HEK293 (cell line): Measurements from ENCODE around the gene AOC2.

Experiments used
- CTCF ChIA-PET: fragments of 350-600 bp; formaldehyde crosslinking; extraction: SDS; loops from one replicate; lab custom pipeline; 2021; ENCODE audit warnings: antibody characterized with exemption; lab: Yijun Ruan, JAX
- POLR2A ChIA-PET: fragments of 300-600 bp; formaldehyde crosslinking; extraction: SDS; loops from one replicate; lab custom pipeline; 2020; ENCODE audit warnings: antibody characterized with exemption, inconsistent platforms; lab: Yijun Ruan, JAX
- H3K27ac ChIP-seq: fragments of 200-500 bp; sonication (Bioruptor generic); 2 replicates; pipeline ENCODE4 v1.5.1; 2014; ENCODE audit warnings: low read depth, low read length, control low read depth, inconsistent platforms; ENCODE audit errors: extremely low read depth
- H3K36me3 ChIP-seq, 2 experiments: fragments of 200-500 bp in 1 of 2; sonication (Bioruptor generic) in 1 of 2; 1 replicate in 1 of 2; 2 replicates in 1 of 2; pipeline ENCODE4 v1.5.1; 2014 to 2017; ENCODE audit warnings: inconsistent platforms in 2 of 2, low read length in 2 of 2; ENCODE audit not compliant: control insufficient read depth in 2 of 2, insufficient read depth in 1 of 2
- H3K4me1 ChIP-seq: fragments of 200-500 bp; sonication (Bioruptor generic); 2 replicates; pipeline ENCODE4 v1.5.1; 2014; ENCODE audit warnings: mild to moderate bottlenecking, low read length, inconsistent platforms; ENCODE audit not compliant: control insufficient read depth, insufficient read depth
- H3K4me3 ChIP-seq: 2 replicates; pipeline ENCODE4 v1.5.1; 2011; ENCODE audit warnings: low read depth, mild to moderate bottlenecking, control low read depth, low read length, moderate library complexity
- H3K9me3 ChIP-seq: fragments of 200-500 bp; sonication (Bioruptor generic); 2 replicates; pipeline ENCODE4 v1.5.1; 2014; ENCODE audit warnings: low read depth, low read length, inconsistent platforms; ENCODE audit not compliant: control insufficient read depth, insufficient read depth
- IKZF3 ChIP-seq: fragments of 450-650 bp; IDR thresholded peaks from 2 replicates; pipeline ENCODE4 v1.5.0; 2018; ENCODE audit warnings: missing biosample characterization, mild to moderate bottlenecking, missing genetic modification characterization, moderate library complexity
- PRDM6 ChIP-seq: fragments of 450-650 bp; formaldehyde crosslinking; IDR thresholded peaks from 2 replicates; pipeline ENCODE4 v1.5.1; 2017; ENCODE audit warnings: missing biosample characterization, missing genetic modification characterization
- SP7 ChIP-seq: fragments of 450-650 bp; formaldehyde crosslinking; IDR thresholded peaks from 2 replicates; pipeline ENCODE4 v1.5.1; 2016; ENCODE audit warnings: missing biosample characterization, missing genetic modification characterization
- ZBTB17 ChIP-seq: fragments of 450-650 bp; formaldehyde crosslinking; IDR thresholded peaks from 2 replicates; pipeline ENCODE4 v1.5.1; 2016; ENCODE audit warnings: missing biosample characterization, missing genetic modification characterization
- ZNF114 ChIP-seq: fragments of 450-650 bp; formaldehyde crosslinking; IDR thresholded peaks from 2 replicates; pipeline ENCODE4 v1.5.0; 2017; ENCODE audit warnings: missing biosample characterization, missing genetic modification characterization
- ZNF16 ChIP-seq: fragments of 450-650 bp; formaldehyde crosslinking; IDR thresholded peaks from 2 replicates; pipeline ENCODE4 v1.5.1; 2016; ENCODE audit warnings: low read depth, missing biosample characterization, missing genetic modification characterization
- ZNF174 ChIP-seq: fragments of 450-650 bp; formaldehyde crosslinking; IDR thresholded peaks from 2 replicates; pipeline ENCODE4 v1.5.0; 2017; ENCODE audit warnings: missing biosample characterization, mild to moderate bottlenecking, missing genetic modification characterization
- ZNF184 ChIP-seq: fragments of 450-650 bp; IDR thresholded peaks from 2 replicates; pipeline ENCODE4 v1.5.1; 2018; ENCODE audit warnings: missing biosample characterization, mild to moderate bottlenecking, missing genetic modification characterization
- ZNF2 ChIP-seq: fragments of 450-650 bp; formaldehyde crosslinking; IDR thresholded peaks from 2 replicates; pipeline ENCODE4 v1.5.1; 2016; ENCODE audit warnings: missing biosample characterization, missing genetic modification characterization
- ZNF24 ChIP-seq: fragments of 450-650 bp; formaldehyde crosslinking; IDR thresholded peaks from 2 replicates; pipeline ENCODE4 v1.5.1; 2016; ENCODE audit warnings: missing biosample characterization, missing genetic modification characterization
- ZNF341 ChIP-seq: fragments of 450-650 bp; formaldehyde crosslinking; IDR thresholded peaks from 2 replicates; pipeline ENCODE4; 2016; ENCODE audit warnings: low read depth, missing biosample characterization, missing genetic modification characterization
- ZNF37A ChIP-seq: fragments of 450-650 bp; IDR thresholded peaks from 2 replicates; pipeline ENCODE4 v1.5.1; 2018; ENCODE audit warnings: missing biosample characterization, missing genetic modification characterization
- ZNF621 ChIP-seq: fragments of 450-650 bp; formaldehyde crosslinking; IDR thresholded peaks from 2 replicates; pipeline ENCODE4 v1.5.1; 2017; ENCODE audit warnings: missing biosample characterization, missing genetic modification characterization
- ZNF624 ChIP-seq: fragments of 450-650 bp; formaldehyde crosslinking; IDR thresholded peaks from 2 replicates; pipeline ENCODE4 v1.5.1; 2017; ENCODE audit warnings: missing biosample characterization, missing genetic modification characterization
- TF ChIP-seq, protein P1 (sequence below): fragments of 450-650 bp; formaldehyde crosslinking; IDR thresholded peaks from 2 replicates; pipeline ENCODE4 v1.5.1; 2016; ENCODE audit warnings: missing biosample characterization, missing genetic modification characterization
- TF ChIP-seq, protein P2 (sequence below): fragments of 450-650 bp; formaldehyde crosslinking; IDR thresholded peaks from 2 replicates; pipeline ENCODE4 v1.5.1; 2016; ENCODE audit warnings: missing biosample characterization, missing genetic modification characterization
- TF ChIP-seq, protein P3 (sequence below): fragments of 450-650 bp; formaldehyde crosslinking; IDR thresholded peaks from 2 replicates; pipeline ENCODE4 v1.5.1; 2016; ENCODE audit warnings: missing biosample characterization, missing genetic modification characterization, low read depth
- TF ChIP-seq, protein P4 (sequence below): fragments of 450-650 bp; formaldehyde crosslinking; IDR thresholded peaks from 2 replicates; pipeline ENCODE4; 2016; ENCODE audit warnings: missing biosample characterization, missing genetic modification characterization

The AOC2 gene

GRCh38 chr17:42877037-42877436, 32.7 kb downstream of the AOC2 start:
- ChIA-PET CTCF (interaction anchor here (0.7 kb wide), 1 partner anchor 535 kb away, joined by 4 read pairs; no protein-coding TSS in a partner anchor), POLR2A (no interaction called here)
- Histone ChIP-seq H3K4me1 (no peaks in the 10 kb centered on the region), H3K4me3 (no peak overlapping the region), H3K36me3 (no peaks in the 10 kb centered on the region), H3K27ac (no peak overlapping the region), H3K9me3 (no peaks in the 10 kb centered on the region)
- TF ChIP-seq ZNF24 (tag by site-specific recombination) (no peak), ZNF37A (tag by site-specific recombination) (no peak), ZNF341 (tag by site-specific recombination) (no peak), ZNF114 (tag by site-specific recombination) (no peak), ZNF184 (tag by site-specific recombination) (no peak), ZBTB17 (no peak), ZNF2 (tag by site-specific recombination) (no peak), ZNF16 (tag by site-specific recombination) (no peak), ZNF621 (tag by site-specific recombination) (no peak), SP7 (tag by site-specific recombination) (no peak), ZNF624 (tag by site-specific recombination) (no peak), IKZF3 (tag by site-specific recombination) (no peak), ZNF174 (tag by site-specific recombination) (no peak), PRDM6 (tag by site-specific recombination) (no peak)
- TF ChIP-seq, protein P1, sequence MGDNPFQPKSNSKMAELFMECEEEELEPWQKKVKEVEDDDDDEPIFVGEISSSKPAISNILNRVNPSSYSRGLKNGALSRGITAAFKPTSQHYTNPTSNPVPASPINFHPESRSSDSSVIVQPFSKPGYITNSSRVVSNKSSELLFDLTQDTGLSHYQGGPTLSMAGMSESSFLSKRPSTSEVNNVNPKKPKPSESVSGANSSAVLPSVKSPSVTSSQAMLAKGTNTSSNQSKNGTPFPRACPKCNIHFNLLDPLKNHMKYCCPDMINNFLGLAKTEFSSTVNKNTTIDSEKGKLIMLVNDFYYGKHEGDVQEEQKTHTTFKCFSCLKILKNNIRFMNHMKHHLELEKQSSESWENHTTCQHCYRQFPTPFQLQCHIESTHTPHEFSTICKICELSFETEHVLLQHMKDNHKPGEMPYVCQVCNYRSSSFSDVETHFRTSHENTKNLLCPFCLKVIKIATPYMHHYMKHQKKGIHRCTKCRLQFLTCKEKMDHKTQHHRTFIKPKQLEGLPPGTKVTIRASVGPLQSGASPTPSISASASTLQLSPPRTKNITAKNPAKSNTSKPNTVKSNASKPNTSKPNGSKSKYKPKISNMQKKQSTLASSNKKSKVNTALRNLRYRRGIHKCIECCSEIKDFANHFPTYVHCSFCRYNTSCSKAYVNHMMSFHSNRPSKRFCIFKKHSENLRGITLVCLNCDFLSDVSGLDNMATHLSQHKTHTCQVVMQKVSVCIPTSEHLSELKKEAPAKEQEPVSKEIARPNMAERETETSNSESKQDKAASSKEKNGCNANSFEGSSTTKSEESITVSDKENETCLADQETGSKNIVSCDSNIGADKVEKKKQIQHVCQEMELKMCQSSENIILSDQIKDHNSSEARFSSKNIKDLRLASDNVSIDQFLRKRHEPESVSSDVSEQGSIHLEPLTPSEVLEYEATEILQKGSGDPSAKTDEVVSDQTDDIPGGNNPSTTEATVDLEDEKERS, result no peak
- TF ChIP-seq, protein P2, sequence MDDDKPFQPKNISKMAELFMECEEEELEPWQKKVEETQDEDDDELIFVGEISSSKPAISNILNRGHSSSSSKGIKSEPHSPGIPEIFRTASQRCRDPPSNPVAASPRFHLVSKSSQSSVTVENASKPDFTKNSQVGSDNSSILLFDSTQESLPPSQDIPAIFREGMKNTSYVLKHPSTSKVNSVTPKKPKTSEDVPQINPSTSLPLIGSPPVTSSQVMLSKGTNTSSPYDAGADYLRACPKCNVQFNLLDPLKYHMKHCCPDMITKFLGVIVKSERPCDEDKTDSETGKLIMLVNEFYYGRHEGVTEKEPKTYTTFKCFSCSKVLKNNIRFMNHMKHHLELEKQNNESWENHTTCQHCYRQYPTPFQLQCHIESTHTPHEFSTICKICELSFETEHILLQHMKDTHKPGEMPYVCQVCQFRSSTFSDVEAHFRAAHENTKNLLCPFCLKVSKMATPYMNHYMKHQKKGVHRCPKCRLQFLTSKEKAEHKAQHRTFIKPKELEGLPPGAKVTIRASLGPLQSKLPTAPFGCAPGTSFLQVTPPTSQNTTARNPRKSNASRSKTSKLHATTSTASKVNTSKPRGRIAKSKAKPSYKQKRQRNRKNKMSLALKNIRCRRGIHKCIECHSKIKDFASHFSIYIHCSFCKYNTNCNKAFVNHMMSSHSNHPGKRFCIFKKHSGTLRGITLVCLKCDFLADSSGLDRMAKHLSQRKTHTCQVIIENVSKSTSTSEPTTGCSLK (tag by site-specific recombination), result no peak
- TF ChIP-seq, protein P3, sequence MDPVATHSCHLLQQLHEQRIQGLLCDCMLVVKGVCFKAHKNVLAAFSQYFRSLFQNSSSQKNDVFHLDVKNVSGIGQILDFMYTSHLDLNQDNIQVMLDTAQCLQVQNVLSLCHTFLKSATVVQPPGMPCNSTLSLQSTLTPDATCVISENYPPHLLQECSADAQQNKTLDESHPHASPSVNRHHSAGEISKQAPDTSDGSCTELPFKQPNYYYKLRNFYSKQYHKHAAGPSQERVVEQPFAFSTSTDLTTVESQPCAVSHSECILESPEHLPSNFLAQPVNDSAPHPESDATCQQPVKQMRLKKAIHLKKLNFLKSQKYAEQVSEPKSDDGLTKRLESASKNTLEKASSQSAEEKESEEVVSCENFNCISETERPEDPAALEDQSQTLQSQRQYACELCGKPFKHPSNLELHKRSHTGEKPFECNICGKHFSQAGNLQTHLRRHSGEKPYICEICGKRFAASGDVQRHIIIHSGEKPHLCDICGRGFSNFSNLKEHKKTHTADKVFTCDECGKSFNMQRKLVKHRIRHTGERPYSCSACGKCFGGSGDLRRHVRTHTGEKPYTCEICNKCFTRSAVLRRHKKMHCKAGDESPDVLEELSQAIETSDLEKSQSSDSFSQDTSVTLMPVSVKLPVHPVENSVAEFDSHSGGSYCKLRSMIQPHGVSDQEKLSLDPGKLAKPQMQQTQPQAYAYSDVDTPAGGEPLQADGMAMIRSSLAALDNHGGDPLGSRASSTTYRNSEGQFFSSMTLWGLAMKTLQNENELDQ, result no peak
- TF ChIP-seq, protein P4, sequence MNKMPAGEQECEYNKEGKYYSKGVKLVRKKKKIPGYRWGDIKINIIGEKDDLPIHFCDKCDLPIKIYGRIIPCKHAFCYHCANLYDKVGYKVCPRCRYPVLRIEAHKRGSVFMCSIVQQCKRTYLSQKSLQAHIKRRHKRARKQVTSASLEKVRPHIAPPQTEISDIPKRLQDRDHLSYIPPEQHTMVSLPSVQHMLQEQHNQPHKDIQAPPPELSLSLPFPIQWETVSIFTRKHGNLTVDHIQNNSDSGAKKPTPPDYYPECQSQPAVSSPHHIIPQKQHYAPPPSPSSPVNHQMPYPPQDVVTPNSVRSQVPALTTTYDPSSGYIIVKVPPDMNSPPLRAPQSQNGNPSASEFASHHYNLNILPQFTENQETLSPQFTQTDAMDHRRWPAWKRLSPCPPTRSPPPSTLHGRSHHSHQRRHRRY, result no peak
